CD14-positive monocyte (primary cell): ENCODE data around the gene ZNF768. TPM values are rescaled to one million over a fixed set of nuclear protein-coding genes. Genes with fewer than 3 reads are reported as not detected.

ENCODE experiments used
- DNase-seq, 3 donors: peaks; one replicate each; pipeline ENCODE4 v3.0.0-alpha.2; 2011 to 2022
- H2AFZ ChIP-seq: 2 replicates; pipeline ENCODE4 v1.6.0; 2012; ENCODE audit warnings: mild to moderate bottlenecking, low read depth, low read length, inconsistent platforms; ENCODE audit not compliant: insufficient read depth, poor library complexity, severe bottlenecking
- H3K27ac ChIP-seq, 2 donors: 1 replicate in 1 of 2; 2 replicates in 1 of 2; pipeline ENCODE4 v1.5.1; 2012 to 2013; ENCODE audit warnings: low read length in 2 of 2, control low read depth in 1 of 2, inconsistent platforms in 1 of 2, low read depth in 1 of 2, mild to moderate bottlenecking in 1 of 2
- H3K27me3 ChIP-seq, 2 donors: one replicate each; pipeline versions ENCODE4 v1.6.0 to v1.6.1; 2011 to 2013; ENCODE audit warnings: low read length in 2 of 2; ENCODE audit not compliant: control insufficient read depth in 2 of 2, insufficient read depth in 2 of 2
- H3K36me3 ChIP-seq, 2 donors: replicated peaks in 1 of 2; 1 replicate in 1 of 2; 2 replicates in 1 of 2; pipeline versions ENCODE4 v1.5.1 to v1.6.1; 2012 to 2013; ENCODE audit warnings: low read length in 2 of 2, control low read depth in 1 of 2, inconsistent platforms in 1 of 2, mild to moderate bottlenecking in 1 of 2; ENCODE audit not compliant: insufficient read depth in 2 of 2, control insufficient read depth in 1 of 2
- H3K4me1 ChIP-seq, 2 donors: 1 replicate in 1 of 2; 2 replicates in 1 of 2; pipeline versions ENCODE4 v1.5.1 to v1.6.1; 2012 to 2013; ENCODE audit warnings: low read length in 2 of 2, control low read depth in 1 of 2, inconsistent platforms in 1 of 2, mild to moderate bottlenecking in 1 of 2, moderate library complexity in 1 of 2; ENCODE audit not compliant: insufficient read depth in 2 of 2, control insufficient read depth in 1 of 2
- H3K4me2 ChIP-seq: replicated peaks from 2 replicates; pipeline ENCODE3; 2012; ENCODE audit warnings: low read length, moderate library complexity, mild to moderate bottlenecking; ENCODE audit not compliant: poor library complexity, severe bottlenecking; ENCODE audit errors: extremely low read depth
- H3K4me3 ChIP-seq, 3 experiments: fragments of 200-600 bp in 1 of 3; sonication (generic) in 1 of 3; replicated peaks in 1 of 3; 1 replicate in 2 of 3; 2 replicates in 1 of 3; pipeline ENCODE4 v1.5.1; 2011 to 2013; ENCODE audit warnings: low read length in 3 of 3, mild to moderate bottlenecking in 3 of 3, control low read depth in 2 of 3, low read depth in 2 of 3, inconsistent platforms in 1 of 3, moderate library complexity in 1 of 3
- H3K79me2 ChIP-seq: 2 replicates; pipeline ENCODE4 v1.6.0; 2012; ENCODE audit warnings: mild to moderate bottlenecking, control low read depth, inconsistent platforms, low read length, moderate library complexity; ENCODE audit not compliant: insufficient read depth
- H3K9ac ChIP-seq: 2 replicates; pipeline ENCODE4 v1.6.0; 2017; ENCODE audit warnings: low read length, mild to moderate bottlenecking; ENCODE audit not compliant: insufficient read depth, poor library complexity, severe bottlenecking
- H3K9me3 ChIP-seq, 2 donors: replicated peaks in 1 of 2; 1 replicate in 1 of 2; 2 replicates in 1 of 2; pipeline versions ENCODE4 v1.5.1 to v1.6.1; 2012 to 2013; ENCODE audit warnings: low read length in 2 of 2, control low read depth in 1 of 2; ENCODE audit not compliant: control insufficient read depth in 1 of 2, insufficient read depth in 1 of 2
- H4K20me1 ChIP-seq: 2 replicates; pipeline ENCODE4 v1.6.0; 2012; ENCODE audit warnings: mild to moderate bottlenecking, low read length, control low read depth, moderate library complexity; ENCODE audit not compliant: insufficient read depth
- H3K27ac Mint-ChIP-seq, 7 donors: one replicate each; pipeline ENCODE4 v1.8.0; 2020; ENCODE audit warnings: mild to moderate bottlenecking in 7 of 7, mixed read lengths in 7 of 7, moderate library complexity in 6 of 7, inconsistent platforms in 2 of 7
- H3K27me3 Mint-ChIP-seq, 3 donors: one replicate each; pipeline ENCODE4 v1.8.0; 2021 to 2022; ENCODE audit warnings: low read depth in 3 of 3, mild to moderate bottlenecking in 3 of 3, mixed read lengths in 3 of 3, moderate library complexity in 3 of 3, inconsistent platforms in 1 of 3
- H3K36me3 Mint-ChIP-seq, 2 donors: one replicate each; pipeline ENCODE4 v1.8.0; 2020; ENCODE audit warnings: mixed read lengths in 2 of 2, inconsistent platforms in 1 of 2, mild to moderate bottlenecking in 1 of 2
- H3K4me1 Mint-ChIP-seq: one replicate; pipeline ENCODE4 v1.8.0; 2020; ENCODE audit warnings: mild to moderate bottlenecking, mixed read lengths
- H3K4me3 Mint-ChIP-seq, 2 donors: one replicate each; pipeline ENCODE4 v1.8.0; 2020; ENCODE audit warnings: mild to moderate bottlenecking in 2 of 2, mixed read lengths in 2 of 2, moderate library complexity in 1 of 2
- H3K9me3 Mint-ChIP-seq, 7 donors: one replicate each; pipeline ENCODE4 v1.8.0; 2020 to 2022; ENCODE audit warnings: mixed read lengths in 7 of 7, mild to moderate bottlenecking in 6 of 7, moderate library complexity in 6 of 7, inconsistent platforms in 2 of 7
- WGBS: methylation state at CpG from one replicate; pipeline ENCODE4 v1.1.5; 2013; ENCODE audit warnings: missing lambda C conversion rate; ENCODE audit not compliant: insufficient coverage; 5-methylcytosine and 5-hydroxymethylcytosine counted together
- intact Hi-C, 2 donors: fragments of 100-400 bp; cut with micrococcal nuclease; formaldehyde crosslinking; loops; one replicate each; pipeline versions ENCODE4 v1.15.0 to v1.15.1; 2023
- polyA plus RNA-seq, 3 donors: library from polyadenylated mRNA; depleted of rRNA in 1 of 3; unstranded in 2 of 3; stranded (reverse) in 1 of 3; fragments of 300-500 nt in 2 of 3; fragments of >200 nt in 1 of 3; fragmentation: Illumina TruSeq in 2 of 3; gene quantifications; 1 replicate in 2 of 3; 2 replicates in 1 of 3; pipeline ENCODE4 v1.2.3, GENCODE V29; 2012 to 2021
- TF ChIP-seq, protein P1 (sequence below): fragments of 200-600 bp; IDR thresholded peaks from one replicate; pipeline ENCODE4 v1.8.0; 2022; ENCODE audit warnings: antibody characterized with exemption, mild to moderate bottlenecking

Gene ZNF768
- polyA plus RNA-seq, 3 donors = 2.8 to 13.4 (median 3.0) TPM

DNA sequence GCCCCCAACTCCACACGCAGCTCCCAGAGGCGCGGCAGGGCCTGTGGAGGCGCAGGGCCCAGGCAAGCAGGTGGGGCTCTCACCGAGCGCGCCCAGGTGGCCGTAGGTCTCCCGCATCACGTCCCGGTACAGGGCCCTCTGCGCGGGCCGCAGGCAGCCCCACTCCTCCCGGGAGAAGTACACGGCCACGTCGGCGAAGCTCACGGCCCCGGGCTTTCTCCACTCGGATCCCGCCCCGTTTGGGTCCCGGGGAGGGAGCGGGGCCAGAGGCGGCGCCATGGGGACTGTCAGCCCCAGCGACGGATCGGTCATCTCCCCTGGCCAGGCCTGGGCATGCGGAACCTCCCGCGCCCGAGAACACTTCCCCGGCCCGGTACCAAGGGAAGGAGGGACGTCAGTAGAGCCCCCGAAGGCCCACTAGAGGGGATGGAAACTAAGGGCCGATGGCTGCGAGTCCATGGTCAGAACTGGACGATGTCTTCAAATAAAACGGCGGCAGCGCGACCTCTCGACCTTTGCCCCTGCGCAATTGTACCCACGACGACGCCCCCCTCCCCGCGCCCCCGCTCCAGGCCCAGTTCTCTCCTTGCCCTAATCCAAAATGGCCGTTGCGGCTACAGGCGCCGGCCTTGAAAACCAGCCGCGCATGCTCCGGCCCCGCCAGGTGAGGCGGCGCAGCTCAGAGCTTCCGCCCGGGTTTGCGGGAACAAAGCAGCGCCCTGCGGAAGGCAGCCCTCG, 8.2 kb upstream of the ZNF768 start, which contains the start of gene ZNF747:
Gene ZNF747 (minus strand): TSS at position 491 of the 738 bp plus-strand sequence. CDS start 179 bp downstream, at position 312.
- H3K27ac ChIP-seq = peak within 1 kb of the TSS; percentile 76 to 80
- H3K36me3 Mint-ChIP-seq = peaks cover 20 to 30% of the 10 kb centered on the region in 2 donors
- WGBS = under 1% methylated on average over 70 of the region's 70 CpGs
- peak within 1 kb of the TSS; percentile 88 for H2AFZ ChIP-seq
- no peaks in the 10 kb centered on the region for H3K27me3 ChIP-seq
- H3K4me3 ChIP-seq = peak within 1 kb of the TSS; percentile 71 to 91 (median 87)
- intact Hi-C loops = loop anchor here (1.0 to 5.0 kb wide), 4 partner anchors 7 to 38 kb away; partner anchors contain the start of genes ZNF688 (in 1 of the 2) and ZNF764 (in 1 of the 2)
- H3K4me3 Mint-ChIP-seq = peak within 1 kb of the TSS; percentile 90 to 97
- peaks cover 36% of the 10 kb centered on the region for H3K4me1 Mint-ChIP-seq
- no peaks in the 10 kb centered on the region for H4K20me1 ChIP-seq
- no peaks in the 10 kb centered on the region for H3K9me3 Mint-ChIP-seq
- H3K27me3 Mint-ChIP-seq = peaks cover 0 to 6% (median 2%) of the 10 kb centered on the region in 3 donors
- H3K79me2 ChIP-seq = peaks cover 41% of the 10 kb centered on the region
- peak within 1 kb of the TSS; percentile 82 for H3K9ac ChIP-seq
- peaks cover 21 to 28% of the 10 kb centered on the region in 2 donors for H3K36me3 ChIP-seq
- H3K4me2 ChIP-seq = peak within 1 kb of the TSS; percentile 88
- H3K9me3 ChIP-seq = no peaks in the 10 kb centered on the region
- peak; percentile 76 to 82 (median 81) for DNase-seq
- peak within 1 kb of the TSS; percentile 87 to 94 (median 91) for H3K27ac Mint-ChIP-seq
- peaks cover 28 to 35% of the 10 kb centered on the region in 2 donors for H3K4me1 ChIP-seq
- TF ChIP-seq, protein P1, sequence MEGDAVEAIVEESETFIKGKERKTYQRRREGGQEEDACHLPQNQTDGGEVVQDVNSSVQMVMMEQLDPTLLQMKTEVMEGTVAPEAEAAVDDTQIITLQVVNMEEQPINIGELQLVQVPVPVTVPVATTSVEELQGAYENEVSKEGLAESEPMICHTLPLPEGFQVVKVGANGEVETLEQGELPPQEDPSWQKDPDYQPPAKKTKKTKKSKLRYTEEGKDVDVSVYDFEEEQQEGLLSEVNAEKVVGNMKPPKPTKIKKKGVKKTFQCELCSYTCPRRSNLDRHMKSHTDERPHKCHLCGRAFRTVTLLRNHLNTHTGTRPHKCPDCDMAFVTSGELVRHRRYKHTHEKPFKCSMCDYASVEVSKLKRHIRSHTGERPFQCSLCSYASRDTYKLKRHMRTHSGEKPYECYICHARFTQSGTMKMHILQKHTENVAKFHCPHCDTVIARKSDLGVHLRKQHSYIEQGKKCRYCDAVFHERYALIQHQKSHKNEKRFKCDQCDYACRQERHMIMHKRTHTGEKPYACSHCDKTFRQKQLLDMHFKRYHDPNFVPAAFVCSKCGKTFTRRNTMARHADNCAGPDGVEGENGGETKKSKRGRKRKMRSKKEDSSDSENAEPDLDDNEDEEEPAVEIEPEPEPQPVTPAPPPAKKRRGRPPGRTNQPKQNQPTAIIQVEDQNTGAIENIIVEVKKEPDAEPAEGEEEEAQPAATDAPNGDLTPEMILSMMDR = no peak

DNA sequence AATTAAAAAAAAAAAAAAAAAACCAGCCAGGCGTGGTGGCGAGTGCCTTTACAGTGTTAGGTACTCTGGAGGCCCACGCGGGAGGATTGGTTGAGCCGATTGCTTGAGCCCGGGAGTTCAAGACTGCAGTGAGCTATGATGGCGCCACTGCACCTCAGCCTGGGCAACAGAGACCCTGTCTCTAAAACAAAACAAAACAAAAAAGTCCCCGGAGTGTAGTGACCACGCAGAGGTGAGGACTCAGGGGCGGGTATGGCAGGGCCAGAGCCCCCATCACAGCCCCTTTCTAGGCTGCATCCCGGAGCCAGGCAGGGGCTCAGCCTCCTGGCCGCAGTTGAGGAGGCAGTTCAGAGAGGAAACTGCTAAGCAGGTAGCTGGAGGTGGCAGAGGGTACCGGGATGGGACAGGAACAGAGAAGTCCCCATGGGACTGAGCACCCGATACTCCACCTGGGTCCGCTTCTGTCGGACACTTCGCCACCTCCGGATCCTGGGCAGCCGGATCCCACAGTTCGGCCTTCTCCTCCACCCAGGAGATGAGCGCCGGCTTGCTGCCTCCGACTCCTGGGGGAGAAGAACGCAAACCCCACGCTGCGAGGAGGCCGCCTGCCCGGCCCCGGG, 7.5 kb upstream of the ZNF768 start:
- Histone ChIP-seq H4K20me1 (no peaks in the 10 kb centered on the region), H3K27ac (peak overlapping the region; percentile 28 to 80), H3K4me2 (peak overlapping the region; percentile 88), H3K9me3 (no peaks in the 10 kb centered on the region), H3K9ac (peak overlapping the region; percentile 82), H3K79me2 (peaks cover 41% of the 10 kb centered on the region), H3K27me3 (no peaks in the 10 kb centered on the region), H2AFZ (peak overlapping the region; percentile 88), H3K4me3 (peak overlapping the region; percentile 71 to 91 (median 87)), H3K4me1 (peaks cover 33 to 41% of the 10 kb centered on the region in 2 donors), H3K36me3 (peaks cover 21 to 28% of the 10 kb centered on the region in 2 donors)
- TF ChIP-seq, protein P1 = no peak
- peaks cover 20 to 30% of the 10 kb centered on the region in 2 donors for H3K36me3 Mint-ChIP-seq
- intact Hi-C loops = loop anchor here in 1 of 2 donors (2.0 kb wide), 1 partner anchor 25 kb away; the partner anchor contains the start of gene ZNF764
- peaks cover 0 to 6% (median 2%) of the 10 kb centered on the region in 3 donors for H3K27me3 Mint-ChIP-seq
- no peak for DNase-seq
- H3K9me3 Mint-ChIP-seq = no peaks in the 10 kb centered on the region
- peak overlapping the region; percentile 90 to 97 for H3K4me3 Mint-ChIP-seq
- H3K27ac Mint-ChIP-seq = peak overlapping the region in 3 of 7 donors; percentile 30 to 68 (median 37)
- WGBS = 13% methylated on average over 24 of the region's 29 CpGs
- peaks cover 42% of the 10 kb centered on the region for H3K4me1 Mint-ChIP-seq
